ENCODE results near the gene LINGO3.
"Not testable (repeated sequence)": the region's sequence is repeated elsewhere in the genome, so short reads cannot be mapped to it uniquely, and the experiment has no call there.

LINGO3 gene

DNA sequence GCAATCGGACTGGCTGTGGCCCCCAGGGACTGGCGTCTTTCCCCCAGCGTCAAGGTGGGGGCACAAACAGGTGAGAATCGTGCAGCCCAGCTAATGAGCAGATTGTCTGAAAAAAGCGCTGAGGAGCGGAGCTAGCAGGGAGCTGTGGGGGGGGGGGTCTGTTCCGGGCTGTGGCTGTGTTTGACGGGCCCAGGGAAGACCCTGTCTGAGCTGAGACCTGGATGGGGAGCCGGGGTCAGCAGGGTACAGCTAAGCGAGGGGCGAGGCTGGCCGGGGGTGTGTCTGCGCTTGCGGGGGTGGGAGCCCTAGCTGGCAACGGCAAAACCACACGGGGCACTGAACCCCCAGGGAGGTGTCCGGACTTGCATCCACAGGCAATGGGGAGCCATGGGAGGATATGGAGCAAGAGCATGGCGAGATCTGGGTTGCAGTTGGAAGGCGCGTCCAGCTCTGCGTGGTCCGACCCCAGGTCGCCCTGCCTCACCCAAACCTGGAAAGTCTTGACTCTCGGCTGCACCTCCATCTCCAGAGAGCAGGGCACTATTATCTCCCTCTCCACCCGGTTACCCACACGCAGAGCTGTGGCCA, 4.6 kb downstream of the LINGO3 start:
- no peak for DNase-seq

DNA sequence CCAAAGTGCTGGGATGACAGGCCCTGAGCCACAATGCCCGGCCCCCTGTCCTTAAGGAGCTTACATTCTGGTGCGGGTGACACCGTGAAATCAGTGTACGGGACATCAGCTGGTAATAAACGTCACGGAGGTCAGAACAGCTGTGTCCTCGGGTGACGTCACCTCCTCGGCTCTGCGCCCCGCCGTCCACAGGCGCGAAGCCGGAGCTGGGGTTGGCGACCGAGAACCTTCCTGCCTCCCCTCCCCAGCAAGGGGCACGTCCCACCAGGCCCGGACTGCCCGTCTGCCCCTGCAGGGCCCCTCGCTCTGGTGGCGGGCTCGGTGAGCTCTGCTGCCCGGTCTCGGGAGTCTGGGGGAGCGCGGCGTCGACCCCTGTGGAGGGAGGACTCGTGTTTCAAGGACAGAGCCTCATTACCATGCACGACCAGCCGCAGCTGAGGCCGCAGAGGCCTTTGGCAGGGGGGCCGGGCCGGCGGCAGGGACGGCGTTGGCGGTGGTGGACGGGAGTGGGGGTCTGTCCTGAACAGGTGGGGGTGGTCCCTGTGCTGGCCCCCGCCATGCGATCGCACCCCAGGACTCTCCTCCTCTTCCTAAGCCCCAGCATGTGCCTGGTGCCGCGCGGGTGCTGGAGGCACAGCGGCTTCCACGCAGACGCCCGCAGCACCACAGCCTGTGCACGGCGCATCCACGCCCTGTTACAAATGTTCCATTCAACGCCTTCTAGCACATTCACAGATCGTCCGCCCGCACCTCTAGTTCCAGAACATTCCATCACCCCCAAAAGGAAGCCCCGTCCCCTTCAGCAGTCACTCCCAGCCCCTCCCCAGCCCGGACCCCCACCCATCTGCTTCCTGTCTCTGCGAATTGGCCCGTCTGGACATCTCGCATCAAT, 5.4 kb downstream of the LINGO3 start:
- DNase-seq, result peak; percentile 26

DNA sequence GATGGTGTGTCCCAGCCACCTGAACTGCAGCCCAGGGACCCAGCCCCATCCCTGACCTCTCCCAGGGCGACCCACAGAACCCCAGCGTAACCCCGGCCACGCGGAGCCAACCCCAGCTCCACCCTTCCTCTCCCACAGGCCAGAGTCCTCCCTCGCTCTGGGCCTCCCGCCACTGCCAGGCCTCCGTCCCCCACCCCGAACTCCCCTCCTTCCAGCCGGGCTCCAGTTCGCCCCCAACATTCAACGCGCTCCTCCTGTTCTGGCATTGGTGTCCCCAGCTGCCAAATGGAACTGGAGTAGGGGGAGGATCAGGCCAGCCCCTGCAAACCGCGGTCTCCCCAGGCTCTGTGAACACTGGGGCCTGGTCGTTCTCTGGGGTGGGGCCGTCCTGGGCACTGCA, 7.4 kb downstream of the LINGO3 start:
- no peak for DNase-seq

DNA sequence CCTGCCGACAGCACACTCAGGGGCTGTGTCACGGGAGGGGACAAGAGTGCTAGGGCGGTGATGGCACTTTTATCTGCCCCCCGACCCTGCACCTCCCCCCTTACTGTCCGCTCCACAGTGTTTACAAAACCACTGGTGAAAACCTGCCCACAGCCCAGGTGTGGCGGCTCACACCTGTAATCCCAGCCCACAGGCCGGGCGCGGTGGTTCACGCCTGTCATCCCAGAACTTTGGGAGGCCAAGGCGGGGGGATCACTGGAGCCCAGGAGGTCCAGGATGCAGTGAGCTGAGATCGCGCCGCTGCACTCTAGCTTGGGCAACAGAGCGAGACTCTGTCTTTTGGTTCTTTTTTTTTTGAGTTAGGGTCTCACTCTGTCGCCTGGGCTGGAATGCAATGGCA, 11.8 kb downstream of the LINGO3 start:
- DNase-seq, result no peak

DNA sequence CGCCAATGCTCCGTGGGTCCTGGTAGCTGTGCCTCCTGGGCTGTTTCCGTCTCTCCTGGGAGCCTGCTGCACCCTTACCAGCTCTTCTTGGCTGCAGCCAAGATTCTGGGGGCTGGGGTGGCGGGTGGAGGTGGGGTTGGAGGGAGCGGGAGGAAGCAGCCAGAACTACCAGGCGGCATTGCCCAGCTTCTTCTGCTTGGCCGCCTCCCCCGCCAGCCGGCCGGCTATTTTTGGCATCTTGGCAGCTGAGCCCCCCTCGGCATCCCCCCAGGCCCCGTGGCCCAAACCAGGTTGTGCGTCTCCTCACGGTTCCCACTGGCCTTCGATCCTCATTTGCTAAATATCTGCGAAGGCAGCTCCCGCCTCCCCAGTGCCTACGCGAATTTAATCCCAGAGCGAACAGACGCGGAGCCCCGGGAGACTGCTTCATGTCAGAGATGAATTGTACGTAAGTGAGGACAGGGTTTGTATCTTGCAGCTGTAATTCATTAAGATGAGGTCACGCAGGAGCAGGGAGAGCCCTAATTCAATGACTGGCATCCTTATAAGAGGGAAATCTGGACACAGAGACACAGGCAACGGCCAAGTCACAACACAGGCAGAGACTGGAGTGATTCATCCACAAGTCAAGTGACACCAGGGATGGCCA, 13.1 kb downstream of the LINGO3 start:
- DNase-seq, result no peak

DNA sequence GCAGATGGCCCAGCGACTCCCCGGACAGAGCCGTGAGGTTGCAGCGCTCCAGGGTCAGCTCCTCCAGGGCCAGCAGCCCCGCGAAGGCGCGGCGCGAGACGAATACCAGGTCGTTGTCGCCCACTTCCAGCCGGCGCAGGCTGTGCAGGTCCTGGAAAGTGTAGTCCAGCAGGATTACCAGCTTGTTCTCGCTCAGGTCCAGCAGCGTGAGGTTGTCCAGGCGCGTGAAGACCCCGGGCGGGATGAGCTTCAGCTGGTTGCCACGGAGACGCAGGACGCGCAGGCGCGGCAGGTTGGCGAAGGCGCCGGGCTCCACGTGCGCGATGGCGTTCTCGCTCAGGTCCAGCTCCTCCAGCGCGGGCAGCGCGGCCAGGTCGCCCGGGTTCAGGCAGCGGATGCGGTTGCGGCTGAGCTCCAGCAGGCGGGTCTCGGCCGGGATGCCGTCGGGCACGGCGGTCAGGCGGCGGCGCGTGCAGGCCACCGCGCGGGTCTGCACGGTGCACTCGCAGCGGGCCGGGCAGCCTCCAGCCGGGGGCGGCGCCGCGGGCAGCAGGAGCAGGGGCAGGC, 16.7 kb downstream of the LINGO3 start:
- no peak for DNase-seq

DNA sequence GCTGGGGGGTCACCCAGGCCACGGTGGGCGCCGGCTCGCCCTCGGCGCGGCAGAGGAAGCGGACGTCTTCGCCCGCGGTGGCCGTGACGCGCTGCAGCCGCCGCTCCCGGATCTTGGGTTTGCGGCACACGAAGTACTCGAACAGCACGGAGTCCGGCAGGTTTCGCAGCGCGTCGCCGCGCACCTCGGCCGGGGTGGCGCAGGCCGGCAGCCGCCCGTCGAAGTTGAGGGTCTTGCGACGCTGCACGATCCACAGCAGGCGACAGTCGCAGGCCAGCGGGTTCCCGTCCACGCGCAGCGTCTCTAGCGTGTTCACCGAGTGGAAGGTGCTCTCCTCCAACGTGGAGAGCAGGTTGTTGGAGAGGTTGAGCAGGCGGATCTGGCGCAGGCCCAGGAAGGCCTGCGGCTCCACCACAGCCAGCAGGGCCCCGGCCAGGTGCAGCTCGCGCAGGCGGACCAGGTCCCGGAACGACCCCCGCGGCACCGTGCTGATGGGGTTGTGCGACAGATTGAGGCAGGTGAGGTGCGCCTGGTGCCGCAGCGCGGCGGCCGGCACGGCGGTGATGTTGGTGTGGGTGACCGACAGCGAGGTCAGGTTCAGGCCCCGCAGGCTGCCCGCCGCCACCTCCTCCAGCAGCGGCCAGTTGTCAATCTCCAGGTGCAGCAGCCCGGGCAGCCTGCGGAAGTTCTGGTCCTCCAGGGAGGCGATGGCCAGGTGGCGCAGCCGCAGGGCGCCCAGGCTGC, 17.3 kb downstream of the LINGO3 start:
- DNase-seq, result peak; percentile 25

DNA sequence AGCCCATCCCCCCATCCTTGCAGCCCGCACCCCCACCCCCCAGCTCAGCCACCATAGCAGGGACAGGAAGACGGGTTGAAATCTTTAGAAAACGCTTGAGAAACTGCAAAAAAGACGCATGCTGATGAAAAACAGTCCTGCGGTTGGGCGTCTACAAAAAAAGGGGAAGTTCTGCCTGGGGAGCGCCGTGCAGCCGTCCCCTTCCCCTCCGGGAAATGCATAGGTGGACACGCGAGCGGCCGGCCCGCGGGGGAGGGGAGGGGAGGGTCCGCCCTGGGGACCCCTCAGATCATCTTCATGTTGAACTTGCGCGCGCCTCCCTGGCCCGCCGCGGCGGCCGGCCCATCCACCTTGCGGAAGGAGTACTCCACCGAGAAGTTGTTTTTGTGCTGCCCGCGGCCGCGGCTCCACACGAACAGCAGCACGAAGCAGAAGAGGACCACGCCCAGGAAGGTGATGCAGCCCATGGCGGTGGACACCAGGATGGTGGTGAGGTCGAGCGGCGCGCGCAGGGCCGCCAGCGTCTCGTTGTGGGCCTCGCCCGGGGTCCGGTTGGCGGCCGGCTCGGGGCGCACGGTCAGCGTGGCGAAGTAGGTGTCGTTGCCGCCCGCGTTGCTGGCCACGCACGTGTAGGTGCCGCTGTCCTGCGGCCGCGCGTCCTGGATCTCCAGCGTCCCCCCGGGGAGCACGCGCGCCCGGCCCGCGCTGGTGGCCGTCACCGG, 18.1 kb downstream of the LINGO3 start:
- DNase-seq, result peak; percentile 53

DNA sequence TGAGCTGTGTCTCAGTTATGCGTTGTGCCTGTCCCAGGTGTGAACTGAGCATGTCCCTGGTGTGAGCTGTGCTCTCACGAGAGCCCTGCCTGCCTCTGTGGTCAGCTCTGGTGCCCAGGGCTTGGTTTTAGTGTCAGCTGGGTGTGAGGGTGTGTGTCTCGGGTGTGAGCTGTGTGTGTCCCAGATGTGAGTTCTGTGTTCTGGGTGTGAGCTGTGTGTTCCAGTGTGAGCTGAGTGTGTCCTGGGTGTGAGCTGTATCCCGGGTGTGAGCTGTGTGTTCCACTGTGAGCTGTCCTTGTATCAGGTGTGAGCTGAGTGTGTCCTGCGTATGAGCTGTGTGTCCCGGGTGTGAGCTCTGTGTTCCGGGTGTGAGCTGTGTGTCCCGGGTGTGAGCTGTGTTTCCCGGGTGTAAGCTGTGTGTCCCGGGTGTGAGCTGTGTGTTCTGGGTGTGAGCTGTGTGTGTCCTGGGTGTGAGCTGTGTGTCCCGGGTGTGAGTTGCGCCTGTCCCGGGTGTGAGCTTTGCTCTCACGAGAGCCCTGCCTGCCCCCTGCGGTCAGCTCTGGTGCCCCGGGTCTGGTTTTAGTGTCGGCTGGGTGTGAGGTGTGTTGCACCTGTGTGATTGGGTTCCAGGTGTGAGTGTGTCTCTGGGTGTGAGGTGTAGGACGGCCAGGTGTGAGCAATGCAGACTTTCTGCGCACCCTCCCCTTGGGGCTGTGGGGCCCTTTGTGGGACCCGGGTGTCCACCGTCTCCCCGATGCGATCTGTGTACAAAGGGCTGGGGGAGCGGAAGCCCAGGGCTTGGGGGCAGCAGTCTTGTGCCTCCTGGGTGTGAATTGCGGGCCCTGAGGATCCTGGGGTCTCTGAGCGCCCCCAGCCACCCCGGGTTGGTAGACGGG, 18.9 kb downstream of the LINGO3 start:
- DNase-seq, result no peak

DNA sequence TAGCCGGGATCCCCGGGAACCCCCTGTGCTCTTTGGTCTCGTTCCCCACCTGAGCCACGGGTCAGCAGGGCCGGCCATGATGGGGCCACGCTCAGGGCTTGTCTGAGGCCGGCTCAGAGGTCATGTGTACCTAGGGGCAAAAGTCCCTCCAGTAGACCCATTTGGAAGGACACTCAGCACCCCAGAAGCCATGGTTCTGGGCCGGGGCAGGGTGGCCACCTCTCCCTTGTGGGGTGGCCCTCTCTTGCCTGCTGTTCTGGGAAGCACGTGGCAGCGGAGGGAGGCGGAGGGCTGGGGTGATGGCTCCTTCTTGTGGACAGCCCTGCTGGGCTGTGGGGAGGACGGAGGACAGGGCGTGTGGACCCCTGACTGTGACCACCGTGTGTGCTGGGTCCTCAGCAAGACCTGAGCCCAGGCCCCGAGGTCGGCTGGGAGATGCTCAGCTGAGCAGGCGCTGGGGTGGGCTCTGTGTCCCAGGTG, 19.6 kb downstream of the LINGO3 start:
- no peak for DNase-seq

DNA sequence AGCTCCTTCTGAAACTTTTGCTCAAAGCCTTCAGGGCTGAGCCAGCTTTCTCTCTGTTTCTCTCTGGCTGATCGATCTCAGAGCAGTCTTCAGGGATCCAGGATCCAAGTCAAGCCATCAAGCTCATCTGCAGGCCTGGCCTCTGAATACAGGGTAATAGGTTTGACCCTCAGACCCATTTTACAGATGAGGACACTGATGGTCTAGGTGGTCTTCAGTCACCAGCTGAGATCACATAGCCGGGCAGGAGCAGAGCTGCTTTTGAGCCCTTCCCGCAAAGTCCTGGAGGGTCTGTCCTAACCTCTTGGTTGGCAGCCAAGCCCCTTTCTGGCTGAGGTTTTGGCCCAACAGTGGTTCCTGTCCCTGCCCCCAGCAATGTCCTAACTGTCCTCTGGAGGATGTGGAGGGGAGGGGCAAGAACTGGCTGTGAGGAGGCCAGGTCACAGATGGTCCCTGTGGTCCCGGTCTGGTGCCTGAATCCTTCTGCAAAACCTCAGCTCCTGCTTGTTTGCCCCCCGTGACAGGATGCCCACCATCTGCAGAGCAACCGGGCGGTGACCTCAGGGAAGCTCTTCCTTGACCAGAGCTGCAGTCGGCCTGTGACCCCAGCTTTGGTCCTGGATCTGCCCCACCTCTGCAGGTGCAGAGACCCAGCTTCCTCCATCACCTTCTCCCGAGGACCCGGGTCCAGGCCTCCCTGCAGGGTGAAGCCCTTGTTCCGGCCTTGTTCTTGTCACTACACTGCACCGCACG, 20.2 kb downstream of the LINGO3 start:
- DNase-seq, result no peak

DNA sequence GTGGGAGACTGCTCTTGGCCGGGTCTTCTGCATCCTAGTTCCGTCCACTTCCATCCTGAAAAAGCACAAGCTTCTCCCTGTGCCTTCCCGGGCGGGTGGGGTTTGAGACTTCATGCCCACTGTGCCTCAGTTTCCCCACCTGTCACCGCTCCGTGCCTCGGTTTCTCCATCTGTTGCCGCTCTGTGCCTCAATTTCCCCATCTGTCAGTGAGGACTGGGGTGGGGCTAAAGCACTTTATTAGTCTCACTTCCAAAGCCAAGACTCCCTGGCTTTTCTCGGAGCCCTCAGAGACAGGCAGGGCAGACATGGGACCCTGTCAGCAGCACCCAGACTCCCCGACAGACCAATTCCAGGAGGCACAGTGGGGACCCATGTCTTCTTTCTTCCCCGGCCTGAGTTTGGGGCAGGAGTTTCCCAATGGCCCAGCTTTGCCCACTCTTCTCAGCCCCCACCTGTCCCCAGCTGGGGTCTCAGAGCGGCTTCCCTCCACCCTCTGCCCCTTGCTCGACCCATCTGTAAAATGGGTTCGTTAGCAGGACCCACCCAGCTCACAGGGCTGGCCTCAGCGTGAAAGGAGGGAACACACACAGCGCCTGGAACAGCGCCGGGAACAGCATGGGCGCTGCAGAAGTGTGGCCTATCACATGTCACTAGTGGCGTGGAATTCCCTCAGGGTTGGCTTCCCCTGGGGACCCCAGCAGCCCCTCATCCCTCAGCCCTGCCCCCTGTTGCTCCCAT, 21.4 kb downstream of the LINGO3 start:
- no peak for DNase-seq

DNA sequence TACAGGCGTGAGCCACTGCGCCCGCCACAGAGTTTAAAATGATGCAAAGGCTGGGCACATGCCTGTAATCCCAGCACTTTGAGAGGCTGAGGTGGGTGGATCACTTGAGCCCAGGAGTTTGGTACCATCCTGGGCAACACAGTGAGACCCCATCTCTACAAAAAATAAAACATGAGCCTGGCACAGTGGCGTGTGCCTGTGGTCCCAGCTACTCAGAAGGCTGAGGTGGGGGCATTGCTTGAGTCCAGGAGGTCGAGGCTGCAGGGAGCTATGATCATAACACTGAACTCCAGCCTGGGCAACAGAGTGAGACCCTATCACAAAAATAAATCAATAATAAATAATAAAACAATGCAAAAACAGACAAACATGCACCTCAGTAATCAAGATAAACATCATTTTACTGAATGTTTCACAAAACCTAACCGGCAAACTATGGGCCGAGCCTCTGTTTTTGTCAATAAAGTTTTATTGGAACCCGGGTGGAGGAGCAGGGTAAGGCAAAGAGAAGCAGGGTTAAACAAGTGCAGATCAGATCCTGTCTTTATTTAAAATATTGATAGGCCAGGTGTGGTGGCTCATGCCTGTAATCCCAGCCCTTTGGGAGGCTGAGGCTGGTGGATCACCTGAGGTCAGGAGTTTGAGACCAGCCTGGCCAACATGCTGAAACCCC, 24.0 kb downstream of the LINGO3 start:
- DNase-seq, result no peak

DNA sequence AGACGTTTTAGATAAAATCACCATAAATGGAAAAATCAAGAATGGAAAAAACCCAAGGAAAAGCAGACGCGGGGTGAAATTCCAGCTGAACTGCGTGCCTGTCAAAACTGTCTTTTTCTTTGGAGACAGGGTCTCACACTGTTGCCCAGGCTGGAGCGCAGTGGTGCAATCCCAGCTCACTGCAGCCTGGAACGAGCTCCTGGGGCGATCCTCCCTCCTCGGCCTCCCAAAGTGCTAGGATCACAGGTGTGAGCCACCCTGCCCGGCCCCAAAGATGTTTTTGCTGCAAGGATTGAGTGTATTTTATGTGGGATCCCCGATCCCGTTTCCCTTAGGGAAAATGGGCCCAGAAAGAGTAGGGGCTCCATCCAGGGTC, 25.1 kb downstream of the LINGO3 start:
- no peak for DNase-seq

DNA sequence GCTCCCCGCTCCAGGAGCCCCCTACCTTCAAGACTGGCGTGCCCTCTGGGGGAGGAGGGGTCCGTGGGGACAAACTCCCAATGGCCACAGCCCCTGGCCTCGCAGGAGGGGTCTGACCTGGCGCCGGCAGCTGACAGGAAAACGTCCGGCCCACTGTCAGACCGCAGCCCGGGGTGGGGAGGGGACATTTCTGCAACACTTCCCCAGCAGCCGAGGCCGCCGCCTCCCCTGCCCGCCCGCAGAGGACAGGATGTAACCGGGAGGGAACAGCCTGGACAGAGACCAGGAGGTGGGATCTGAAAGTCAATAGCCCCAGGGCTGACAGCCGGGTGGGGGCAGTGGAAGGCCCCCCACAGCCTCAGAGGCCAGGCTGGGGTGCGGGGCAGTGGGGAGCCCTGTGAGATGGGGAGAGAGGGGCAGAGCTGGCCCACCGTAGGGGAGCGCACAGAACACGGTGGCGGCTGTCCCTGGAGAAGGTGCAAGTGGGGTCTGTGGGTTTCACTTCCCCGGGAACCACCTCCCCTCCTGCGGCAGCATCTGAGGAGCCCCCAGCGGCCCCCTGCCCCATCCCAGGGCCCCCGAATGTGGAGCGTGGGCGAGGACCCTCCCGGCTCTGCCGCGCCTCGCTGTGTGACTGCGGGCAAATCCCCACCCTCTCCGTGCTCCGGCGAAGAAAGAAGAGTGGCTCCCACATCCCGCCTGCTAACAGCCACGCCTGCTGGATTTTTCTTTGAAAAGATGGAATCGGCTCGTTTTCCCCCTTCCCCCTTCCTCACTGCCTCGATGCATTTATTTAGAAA, 25.7 kb downstream of the LINGO3 start, which contains the start of gene PEAK3:
Gene PEAK3 (minus strand): TSS at position 114 of the 800 bp plus-strand sequence. CDS start 1,244 bp downstream, outside the sequence.
- DNase-seq, result no peak

DNA sequence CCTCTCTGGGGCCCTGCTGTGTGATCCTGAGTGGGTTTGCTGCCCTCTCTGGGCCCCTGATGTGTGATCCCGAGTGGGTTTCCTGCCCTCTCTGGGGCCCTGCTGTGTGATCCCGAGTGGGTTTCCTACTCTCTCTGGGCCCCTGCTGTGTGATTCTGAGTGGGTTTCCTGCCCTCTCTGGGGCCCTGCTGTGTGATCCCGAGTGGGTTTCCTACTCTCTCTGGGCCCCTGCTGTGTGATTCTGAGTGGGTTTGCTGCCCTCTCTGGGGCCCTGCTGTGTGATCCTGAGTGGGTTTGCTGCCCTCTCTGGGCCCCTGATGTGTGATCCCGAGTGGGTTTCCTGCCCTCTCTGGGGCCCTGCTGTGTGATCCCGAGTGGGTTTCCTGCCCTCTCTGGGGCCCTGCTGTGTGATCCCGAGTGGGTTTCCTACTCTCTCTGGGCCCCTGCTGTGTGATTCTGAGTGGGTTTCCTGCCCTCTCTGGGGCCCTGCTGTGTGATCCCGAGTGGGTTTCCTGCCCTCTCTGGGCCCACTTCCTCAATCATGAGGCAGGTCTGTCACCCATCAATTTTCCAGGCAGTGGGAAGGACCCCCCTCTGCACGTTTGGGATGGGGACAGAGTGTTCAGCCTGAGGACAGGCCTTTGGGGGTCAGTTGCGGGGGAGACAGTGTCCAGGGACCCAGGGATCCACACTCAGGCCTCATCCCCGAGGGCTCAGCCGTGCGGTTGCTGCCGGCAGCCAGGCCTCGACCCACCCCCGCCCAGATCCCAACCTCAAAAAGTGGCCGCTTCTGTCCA, 26.5 kb downstream of the LINGO3 start:
- DNase-seq, result not testable (repeated sequence)

DNA sequence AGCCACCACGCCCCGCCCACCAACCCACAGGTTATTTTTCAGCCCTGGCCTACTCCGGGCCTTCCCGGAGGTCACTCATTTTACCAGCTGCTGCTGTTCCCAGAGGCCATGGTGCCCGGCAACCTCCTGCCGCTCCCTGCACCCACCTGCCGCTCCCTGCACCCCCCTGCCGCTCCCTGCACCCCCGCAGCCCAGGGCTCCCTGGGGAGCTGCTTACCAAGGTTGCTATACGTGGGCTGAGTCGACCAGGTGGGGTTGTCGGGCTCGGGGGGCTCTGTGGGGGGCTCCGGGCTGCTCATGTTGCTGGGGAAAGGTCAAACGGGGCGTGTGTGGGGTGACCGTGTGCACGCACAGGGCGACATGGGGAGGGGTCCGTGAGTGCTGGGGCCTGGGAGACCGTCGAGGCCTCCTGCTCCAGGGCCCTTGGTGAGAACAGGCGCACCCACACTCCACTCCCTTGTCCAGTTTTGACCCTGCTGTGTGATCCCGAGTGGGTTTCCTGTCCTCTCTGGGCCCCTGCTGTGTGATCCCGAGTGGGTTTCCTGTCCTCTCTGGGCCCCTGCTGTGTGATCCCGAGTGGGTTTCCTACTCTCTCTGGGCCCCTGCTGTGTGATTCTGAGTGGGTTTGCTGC, 27.2 kb downstream of the LINGO3 start:
- no peak for DNase-seq
